Measurements from ENCODE around the gene DOCK10.

Gene DOCK10

GRCh38 chr2:224772494-224772893 lies 269.8 kb downstream of the DOCK10 start:
- CTCF ChIA-PET, result interaction anchor here (0.5 to 0.9 kb wide), 2 partner anchors 18 to 122 kb away, joined by 3 to 4 read pairs; no protein-coding TSS in a partner anchor
- POLR2A ChIA-PET (ENCODE audit: low non-redundant PET), result no interaction called here
- TF ChIP-seq, protein P1, sequence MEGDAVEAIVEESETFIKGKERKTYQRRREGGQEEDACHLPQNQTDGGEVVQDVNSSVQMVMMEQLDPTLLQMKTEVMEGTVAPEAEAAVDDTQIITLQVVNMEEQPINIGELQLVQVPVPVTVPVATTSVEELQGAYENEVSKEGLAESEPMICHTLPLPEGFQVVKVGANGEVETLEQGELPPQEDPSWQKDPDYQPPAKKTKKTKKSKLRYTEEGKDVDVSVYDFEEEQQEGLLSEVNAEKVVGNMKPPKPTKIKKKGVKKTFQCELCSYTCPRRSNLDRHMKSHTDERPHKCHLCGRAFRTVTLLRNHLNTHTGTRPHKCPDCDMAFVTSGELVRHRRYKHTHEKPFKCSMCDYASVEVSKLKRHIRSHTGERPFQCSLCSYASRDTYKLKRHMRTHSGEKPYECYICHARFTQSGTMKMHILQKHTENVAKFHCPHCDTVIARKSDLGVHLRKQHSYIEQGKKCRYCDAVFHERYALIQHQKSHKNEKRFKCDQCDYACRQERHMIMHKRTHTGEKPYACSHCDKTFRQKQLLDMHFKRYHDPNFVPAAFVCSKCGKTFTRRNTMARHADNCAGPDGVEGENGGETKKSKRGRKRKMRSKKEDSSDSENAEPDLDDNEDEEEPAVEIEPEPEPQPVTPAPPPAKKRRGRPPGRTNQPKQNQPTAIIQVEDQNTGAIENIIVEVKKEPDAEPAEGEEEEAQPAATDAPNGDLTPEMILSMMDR (conservative IDR thresholded peaks at IDR 0.05; ENCODE audit: low read depth), result no peak
- no peak overlapping the region for H3K27ac ChIP-seq
- DNase-seq (ENCODE audit: low spot score), result no peak

DNA sequence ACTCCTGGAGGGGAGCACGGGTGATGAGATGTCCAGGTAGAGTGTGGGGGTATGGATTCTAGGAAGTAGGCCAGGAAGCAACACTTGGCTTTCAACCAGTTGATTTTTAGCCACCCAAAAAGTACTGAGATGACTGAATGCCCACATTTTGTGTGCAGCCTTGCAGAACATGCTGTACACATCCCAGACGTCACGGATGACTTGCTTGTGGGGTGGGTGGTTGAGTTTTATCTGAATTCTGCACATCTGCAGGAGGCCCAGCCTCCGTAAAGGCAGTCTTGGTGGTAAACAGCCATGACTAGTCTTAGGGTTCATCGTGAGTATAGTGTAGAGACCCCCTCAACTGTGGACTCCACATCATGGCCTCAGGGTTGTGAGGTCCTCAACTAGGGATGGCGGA lies 272.8 kb downstream of the DOCK10 start:
- DNase-seq (ENCODE audit: low spot score), result no peak
- TF ChIP-seq, protein P1 (conservative IDR thresholded peaks at IDR 0.05; ENCODE audit: low read depth), result no peak
- CTCF ChIA-PET, result no interaction called here
- POLR2A ChIA-PET (ENCODE audit: low non-redundant PET), result no interaction called here
- no peak overlapping the region for H3K27ac ChIP-seq

DNA sequence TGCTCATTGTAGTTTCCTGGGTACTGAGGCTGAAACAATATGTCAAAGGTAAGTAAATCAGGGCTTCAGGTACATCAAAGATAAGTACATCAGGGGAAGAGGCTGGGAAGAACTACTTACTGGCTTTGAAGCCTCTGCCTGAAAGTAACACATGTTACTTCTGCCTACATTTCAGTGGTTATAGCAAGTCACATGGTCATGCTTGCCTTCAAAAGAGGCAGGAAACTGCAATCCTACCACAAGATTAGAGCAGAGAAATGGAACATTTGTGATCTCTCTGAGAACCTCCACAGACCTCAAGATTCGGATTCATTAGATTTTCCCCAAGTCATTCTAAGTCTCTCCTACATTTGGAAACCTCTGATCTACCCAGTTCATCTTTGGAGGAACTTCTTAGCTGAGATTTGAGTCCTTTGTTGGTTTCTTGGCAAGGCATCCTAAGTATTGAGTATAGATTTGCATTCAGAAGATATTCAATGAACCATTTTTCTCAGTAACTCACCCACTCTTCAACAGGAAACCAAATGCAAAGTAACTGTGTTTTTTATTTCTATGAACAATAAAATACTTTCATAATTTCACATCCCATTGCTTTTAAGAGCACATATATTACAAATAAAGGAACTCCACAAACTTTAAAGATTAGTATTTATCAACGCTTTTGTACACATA lies 277.6 kb downstream of the DOCK10 start:
- POLR2A ChIA-PET (ENCODE audit: low non-redundant PET), result no interaction called here
- H3K27ac ChIP-seq, result no peak overlapping the region
- no peak for DNase-seq (ENCODE audit: low spot score)
- CTCF ChIA-PET, result no interaction called here
- TF ChIP-seq, protein P1 (conservative IDR thresholded peaks at IDR 0.05; ENCODE audit: low read depth), result no peak

GRCh38 chr2:224757934-224758548 lies 284.2 kb downstream of the DOCK10 start:
- CTCF ChIA-PET, result no interaction called here
- POLR2A ChIA-PET (ENCODE audit: low non-redundant PET), result no interaction called here
- TF ChIP-seq, protein P1 (conservative IDR thresholded peaks at IDR 0.05; ENCODE audit: low read depth), result no peak
- H3K27ac ChIP-seq, result no peak overlapping the region
- DNase-seq (ENCODE audit: low spot score), result no peak

DNA sequence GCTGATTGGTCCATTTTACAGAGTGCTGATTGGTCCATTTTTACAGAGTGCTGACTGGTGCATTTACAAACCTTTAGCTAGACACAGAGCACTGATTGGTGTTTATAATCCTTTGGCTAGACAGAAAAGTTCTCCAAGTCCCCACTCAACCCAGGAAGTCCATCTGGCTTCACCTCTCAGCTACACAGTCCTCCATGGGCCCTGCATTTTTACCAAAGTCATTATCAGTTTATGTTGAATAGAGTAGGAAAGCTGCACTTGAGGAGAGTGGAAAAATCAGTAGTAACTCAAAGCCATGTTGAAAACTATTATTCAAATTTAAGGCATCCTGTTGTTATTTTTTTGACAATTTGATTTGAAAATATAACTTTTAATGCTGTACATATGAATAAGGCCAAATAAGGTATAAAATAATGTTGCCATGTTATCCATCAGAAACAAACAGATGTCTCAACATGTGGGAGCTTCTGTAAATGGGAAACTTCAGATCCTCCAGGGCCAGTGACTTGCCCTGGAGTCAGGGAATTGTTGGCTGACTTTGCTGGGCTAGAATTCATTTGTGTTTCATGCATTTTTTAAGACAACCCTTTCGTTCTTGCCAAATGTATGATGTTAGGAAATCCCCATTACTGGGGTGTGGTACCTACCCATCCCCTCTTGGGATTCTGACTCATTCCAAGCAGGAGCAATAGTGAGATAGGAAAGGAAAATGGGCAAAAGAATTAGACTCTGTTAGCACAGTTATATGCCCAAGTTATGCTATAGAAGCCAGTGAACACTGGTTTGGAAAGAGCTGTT lies 288.3 kb downstream of the DOCK10 start:
- peak; percentile 49 for DNase-seq (ENCODE audit: low spot score)
- ChIA-PET POLR2A (ENCODE audit: low non-redundant PET) (no interaction called here), CTCF (interaction anchor here (0.6 kb wide), 1 partner anchor 358 kb away, joined by 3 read pairs; no protein-coding TSS in a partner anchor)
- TF ChIP-seq, protein P1 (conservative IDR thresholded peaks at IDR 0.05; ENCODE audit: low read depth), result no peak
- H3K27ac ChIP-seq, result peak overlapping the region; percentile 62

- ChIA-PET CTCF (interaction anchor here (0.6 to 0.7 kb wide), 2 partner anchors 24 to 1470 kb away, joined by 3 read pairs; no protein-coding TSS in a partner anchor), POLR2A (ENCODE audit: low non-redundant PET) (no interaction called here)
- no peak overlapping the region for H3K27ac ChIP-seq
- no peak for DNase-seq (ENCODE audit: low spot score)
- TF ChIP-seq, protein P1 (conservative IDR thresholded peaks at IDR 0.05; ENCODE audit: low read depth), result no peak
Observed at GRCh38 chr2:224751996-224752698, 290.1 kb downstream of the DOCK10 start.
